ENCODE measurements around the gene DHDH.
A peak's percentile ranks its signal among the peaks of the same experiment; 100 is the strongest.

DHDH gene

GRCh38 chr19:48966541-48967345, 33.2 kb downstream of the DHDH start:
- no peak for DNase-seq (ENCODE audit: low read depth)

DNA sequence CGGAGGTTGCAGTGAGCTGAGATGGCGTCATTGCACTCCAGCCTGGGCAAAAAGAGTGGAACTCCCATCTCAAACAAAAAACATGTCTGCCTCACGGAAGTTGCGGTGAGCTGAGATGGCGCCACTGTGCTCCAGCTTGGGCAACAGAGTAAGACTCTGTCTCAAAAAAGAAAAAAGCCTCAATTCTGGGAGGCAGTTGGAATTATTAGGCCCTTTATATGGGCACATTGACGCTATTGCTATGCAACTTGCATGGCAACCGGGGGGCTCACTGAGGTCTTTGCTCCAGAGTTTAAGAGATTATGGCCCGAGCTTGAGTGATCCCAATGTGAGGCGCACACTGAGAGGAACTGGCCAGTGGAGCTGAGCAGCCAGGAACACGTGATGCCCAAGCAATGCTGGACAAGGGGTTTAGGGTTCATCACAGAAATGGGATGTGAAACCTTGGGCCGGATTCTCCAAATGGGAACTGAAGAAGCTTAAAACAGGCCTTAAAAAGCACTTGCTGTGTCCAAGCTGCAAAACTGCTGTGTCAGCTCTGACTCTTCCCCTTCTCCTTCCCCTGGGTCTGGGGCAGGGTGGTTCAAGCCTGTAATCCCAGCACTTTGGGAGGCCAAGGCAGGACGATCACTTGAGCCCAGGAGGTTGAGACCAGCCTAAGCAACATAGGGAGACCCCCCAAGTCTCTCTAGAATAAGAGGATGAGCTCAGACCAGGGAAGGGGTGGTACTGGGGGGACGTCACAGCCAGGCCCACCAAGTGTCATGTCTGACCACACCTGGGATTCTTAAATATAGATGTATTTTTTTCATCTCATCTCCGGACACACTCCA, 34.1 kb downstream of the DHDH start:
- no peak for DNase-seq (ENCODE audit: low read depth)

GRCh38 chr19:48968179-48968661, 34.7 kb downstream of the DHDH start:
- no peak for DNase-seq (ENCODE audit: low read depth)

DNA sequence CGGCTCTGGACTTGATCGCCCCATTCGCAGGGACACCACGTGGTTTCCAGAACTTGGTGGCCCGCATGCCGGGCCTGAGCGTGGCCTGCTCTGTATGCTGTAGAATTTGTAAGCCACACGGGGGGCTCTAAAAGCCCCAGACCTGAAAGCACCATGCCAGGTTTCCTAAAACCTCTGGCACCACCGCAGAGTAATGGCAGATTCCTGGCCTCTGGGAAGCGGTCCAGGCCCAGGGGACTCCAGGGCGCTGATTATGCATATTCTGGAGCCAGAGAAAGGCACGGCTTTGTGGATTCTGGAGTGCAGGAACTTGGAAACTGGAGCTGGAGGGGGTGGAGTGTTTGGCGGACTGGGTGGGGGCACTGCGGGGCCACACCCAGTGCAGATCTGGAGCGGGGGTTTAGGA, 35.3 kb downstream of the DHDH start:
- no peak for DNase-seq (ENCODE audit: low read depth)

DNA sequence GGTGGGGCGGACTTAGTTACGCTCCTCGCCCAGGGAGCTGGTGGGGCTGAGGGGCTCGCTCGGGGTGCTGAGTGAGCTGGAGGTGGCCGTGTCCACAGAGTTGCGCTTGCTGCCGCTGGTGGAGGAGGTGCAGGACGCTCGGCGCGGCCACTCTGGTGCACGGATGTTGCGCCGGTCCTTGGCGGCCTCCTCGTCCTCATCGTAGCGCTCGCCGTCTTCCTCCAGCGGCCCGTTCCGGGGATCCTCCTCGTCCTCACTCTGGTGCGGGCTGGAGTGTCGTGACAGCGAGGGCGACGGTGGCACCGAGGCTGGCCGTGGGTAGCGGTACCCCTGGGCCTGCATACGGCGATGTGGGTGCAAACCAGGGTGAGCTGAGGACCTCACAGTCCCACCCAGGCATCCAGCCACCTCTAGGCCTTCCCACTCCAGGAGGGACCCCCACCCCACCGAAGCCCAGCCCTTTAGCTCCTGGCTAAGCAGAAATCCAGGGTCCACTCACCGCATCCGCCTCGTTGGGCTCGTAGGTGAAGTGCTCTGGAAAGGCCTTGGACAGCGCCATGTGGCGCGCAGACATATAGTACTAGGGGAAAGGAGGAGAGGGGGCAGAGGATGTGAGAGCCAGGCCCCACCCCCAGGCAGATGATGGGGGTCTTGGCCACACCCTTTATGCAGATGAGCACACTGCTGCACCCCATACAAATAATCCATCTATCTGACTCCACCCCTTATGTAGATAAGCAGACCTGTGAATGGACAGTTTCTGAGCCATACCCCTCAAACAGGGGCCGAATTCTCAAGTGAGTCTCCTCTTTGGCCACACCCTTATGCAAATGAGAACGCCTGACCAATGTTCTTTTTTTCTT, 36.0 kb downstream of the DHDH start:
- DNase-seq (ENCODE audit: low read depth), result no peak

DNA sequence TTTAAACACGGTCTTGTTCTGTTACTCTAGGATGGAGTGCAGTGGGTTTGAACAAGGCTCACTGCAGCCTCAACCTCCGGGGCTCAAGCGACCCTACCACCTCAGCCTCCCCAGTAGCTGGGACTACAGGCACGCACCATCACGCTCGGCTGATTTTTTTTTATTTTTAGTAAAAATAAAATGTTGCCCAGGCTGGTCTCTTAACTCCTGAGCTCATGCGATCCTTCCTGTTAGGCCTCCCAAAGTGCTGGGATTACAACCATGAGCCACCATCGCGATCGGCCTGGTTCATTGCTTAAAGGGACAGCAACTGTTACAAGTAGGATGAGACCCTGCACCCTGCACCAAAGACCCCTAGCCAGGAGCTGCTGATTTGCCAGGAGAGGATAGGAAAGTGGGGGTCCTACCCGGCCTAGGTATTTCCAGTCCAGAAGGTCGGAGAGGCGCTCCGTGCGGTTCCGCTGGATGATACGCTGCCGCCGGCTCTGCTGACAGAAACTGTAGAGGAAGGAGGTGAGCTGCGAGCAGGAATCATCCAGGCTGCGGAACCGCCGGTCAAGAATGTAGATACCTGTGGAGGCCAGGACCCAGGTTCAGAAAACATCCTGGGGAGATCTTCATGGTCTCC, 36.8 kb downstream of the DHDH start:
- DNase-seq (ENCODE audit: low read depth), result no peak

DNA sequence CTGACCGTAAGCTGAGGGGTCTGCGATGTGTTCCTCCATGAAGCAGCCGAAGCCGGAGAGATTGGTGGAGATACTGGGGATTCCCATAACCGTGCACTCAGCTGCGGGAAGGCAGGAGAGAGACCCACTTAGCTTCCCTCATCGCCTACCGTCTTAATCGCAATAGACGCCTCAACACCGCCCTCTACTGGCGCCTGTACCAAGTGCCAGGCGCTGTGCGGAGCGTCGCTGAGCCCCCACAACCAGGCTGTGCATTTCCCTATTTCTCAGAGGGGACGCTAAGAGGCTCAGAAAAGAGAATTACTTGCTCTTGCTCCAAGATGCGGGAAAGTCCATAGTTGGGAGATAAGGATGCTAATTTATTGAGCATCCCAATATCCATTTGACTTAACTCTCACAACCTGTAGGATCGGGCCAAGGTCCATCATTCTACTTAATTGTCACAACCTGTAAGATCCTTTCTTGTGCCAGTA, 37.5 kb downstream of the DHDH start:
- DNase-seq (ENCODE audit: low read depth), result peak; percentile 72

DNA sequence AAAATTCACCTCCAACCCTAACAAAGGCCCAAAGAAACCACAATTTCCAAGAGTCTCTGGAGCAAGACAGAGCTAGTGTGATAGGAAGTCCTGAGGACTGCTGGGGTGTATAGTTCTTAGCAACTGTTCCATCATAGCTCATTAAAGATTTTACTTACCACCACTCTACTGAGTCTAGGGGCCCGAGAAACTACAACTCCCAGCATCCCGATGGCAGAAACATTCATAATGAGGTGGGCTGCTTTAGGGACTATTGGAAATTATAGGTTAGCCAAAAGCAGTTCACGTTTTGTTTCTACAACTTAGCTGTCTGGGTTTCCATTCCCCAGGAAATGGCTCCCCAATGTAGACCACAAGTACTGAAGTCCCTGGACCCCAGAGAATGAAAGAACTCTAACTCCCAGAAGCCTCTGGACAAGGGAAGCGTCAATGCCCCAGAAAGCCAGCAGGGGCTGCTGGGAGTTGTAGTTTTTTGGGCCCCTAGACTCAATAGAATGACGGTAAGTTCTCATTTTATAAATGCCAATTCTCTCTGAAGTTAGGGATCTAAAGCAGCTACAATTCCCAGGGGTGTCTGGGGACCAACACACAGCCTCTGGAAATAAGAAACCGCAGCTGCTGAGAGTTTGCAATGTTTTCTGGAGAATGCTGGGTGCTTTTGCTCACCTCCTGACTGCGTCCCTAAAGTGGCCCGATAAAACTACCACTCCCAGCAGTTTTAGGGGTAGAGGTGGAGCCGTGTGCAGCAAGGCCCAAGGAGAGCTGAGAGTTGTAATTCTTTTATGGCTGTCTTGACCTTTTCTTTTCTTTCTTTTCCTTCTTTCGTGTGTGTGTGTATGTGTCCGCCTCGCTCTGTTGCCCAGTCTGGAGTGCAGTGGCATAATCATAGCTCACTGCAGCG, 42.7 kb downstream of the DHDH start:
- no peak for DNase-seq (ENCODE audit: low read depth)

DNA sequence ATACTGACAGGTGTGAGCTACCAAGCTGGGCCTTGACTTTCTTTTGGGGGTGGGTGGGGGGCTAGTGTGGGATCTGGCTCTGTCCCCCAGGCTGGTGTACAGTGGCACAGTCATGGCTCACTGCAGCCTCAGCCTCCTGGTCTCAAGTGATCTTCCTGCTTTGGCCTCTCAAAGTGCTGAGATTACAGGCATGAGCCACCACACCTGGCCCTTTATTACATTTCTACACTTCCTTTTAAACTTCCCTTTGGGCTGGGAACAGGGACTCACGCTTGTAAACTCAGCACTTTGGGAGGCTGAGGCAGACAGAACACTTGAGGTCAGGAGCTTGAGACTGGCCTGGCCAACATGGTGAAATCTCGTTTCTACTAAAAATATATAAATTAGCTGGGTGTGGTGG, 43.6 kb downstream of the DHDH start:
- DNase-seq (ENCODE audit: low read depth), result no peak

GRCh38 chr19:48982280-48982679, 48.8 kb downstream of the DHDH start:
- no peak for DNase-seq (ENCODE audit: low read depth)

GRCh38 chr19:48985711-48986110, 52.2 kb downstream of the DHDH start:
- no peak for DNase-seq (ENCODE audit: low read depth)

- DNase-seq (ENCODE audit: low read depth), result no peak
Observed at GRCh38 chr19:48986211-48986610, 52.7 kb downstream of the DHDH start.

GRCh38 chr19:48987323-48987722, 53.8 kb downstream of the DHDH start:
- DNase-seq (ENCODE audit: low read depth), result no peak

DNA sequence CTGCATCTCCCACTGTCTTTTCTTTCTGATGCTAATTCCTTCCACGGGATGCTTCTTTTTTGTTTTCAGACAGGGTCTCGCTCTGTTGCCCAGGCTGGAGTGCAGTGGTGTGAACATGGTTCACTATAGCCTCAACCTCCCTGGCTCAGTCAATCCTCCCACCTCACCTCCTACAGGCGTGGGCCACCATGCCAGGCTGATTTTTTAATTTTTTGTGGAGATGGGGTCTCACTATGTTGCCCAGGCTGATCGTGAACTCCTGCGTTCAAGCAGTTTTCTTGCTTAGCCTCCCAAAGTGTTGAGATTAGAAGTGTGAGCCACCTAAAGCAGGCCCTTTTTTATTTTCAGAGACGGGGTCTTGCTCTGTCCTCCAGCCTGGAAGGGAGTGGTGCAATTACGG, 54.8 kb downstream of the DHDH start:
- DNase-seq (ENCODE audit: low read depth), result no peak

GRCh38 chr19:48988860-48989259, 55.4 kb downstream of the DHDH start:
- DNase-seq (ENCODE audit: low read depth), result no peak

DNA sequence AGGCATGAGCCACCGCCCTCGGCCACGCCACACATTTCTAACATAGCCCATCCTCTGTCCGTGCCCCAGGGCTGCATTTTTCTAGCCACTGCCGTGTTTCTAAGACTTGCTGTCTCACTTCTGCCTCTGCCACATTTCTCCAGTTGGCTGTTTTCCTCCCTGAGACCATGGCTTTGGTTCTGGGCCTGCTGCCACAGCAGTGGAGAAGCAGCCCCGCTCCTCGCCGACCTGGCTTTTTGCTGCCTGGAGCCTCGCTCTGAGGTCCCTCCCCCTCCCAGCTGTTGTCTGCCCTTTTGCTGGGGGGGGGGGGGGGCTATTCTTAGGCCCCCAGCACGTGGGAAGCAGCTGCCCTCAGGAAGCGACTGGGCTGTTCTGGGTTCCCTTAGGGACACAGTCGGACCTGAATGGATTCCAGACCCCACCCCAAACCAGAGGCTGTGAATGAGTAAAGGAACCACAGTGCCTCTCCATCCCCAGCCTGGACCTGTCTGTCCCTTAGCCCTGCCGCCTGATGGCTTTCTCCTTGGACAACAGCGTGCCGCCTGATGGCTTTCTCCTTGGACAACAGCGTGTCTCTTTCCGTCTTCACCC, 56.3 kb downstream of the DHDH start:
- DNase-seq (ENCODE audit: low read depth), result no peak

GRCh38 chr19:48990400-48990799, 56.9 kb downstream of the DHDH start:
- DNase-seq (ENCODE audit: low read depth), result no peak

- no peak for DNase-seq (ENCODE audit: low read depth)
Observed at GRCh38 chr19:48991011-48991609, 57.6 kb downstream of the DHDH start.

GRCh38 chr19:48991873-48992580, 58.5 kb downstream of the DHDH start:
- no peak for DNase-seq (ENCODE audit: low read depth)
